NT2/D1 (cell line): ENCODE measurements around the gene PODNL1.

Source experiments
- SUZ12 ChIP-seq: IDR thresholded peaks from 2 replicates; pipeline ENCODE4 v1.6.1; 2011; ENCODE audit not compliant: insufficient read length, insufficient read depth; ENCODE audit errors: extremely low read depth
- YY1 ChIP-seq: IDR thresholded peaks from 2 replicates; pipeline ENCODE4 v1.6.1; 2011; ENCODE audit not compliant: insufficient read length, insufficient read depth
- ZNF274 ChIP-seq: IDR thresholded peaks from 2 replicates; pipeline ENCODE4 v1.6.1; 2011; ENCODE audit warnings: mild to moderate bottlenecking, low read depth, low read length

DNA sequence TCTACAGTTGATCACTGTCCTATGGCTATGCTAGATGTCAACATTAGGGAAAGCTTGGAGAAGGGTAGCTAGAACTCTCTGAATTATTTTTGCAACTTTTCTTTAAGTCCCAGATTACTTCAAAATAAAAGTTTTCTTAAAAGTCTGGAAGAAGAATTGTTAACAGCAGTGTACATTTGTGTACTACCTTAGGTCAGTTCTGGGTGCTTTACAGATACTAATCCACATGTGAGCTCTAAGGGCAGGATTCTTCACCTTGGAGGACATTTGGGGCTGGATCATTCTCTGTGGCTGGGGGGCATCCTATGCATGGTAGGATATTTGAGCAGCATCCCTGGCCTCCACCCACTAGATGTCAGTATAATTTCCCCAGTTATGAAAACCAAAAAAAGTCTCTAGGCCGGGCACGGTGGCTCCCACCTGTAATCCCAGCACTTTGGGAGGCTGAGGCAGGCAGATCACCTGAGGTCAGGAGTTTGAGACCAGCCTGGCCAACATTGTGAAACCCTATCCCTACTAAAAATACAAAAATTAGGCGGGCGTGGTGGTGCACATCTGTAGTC lies 35.1 kb downstream of the PODNL1 start:
- TF ChIP-seq YY1 (no peak), SUZ12 (no peak), ZNF274 (no peak)
